ENCODE results near the gene OSBPL2. TPM values are rescaled to one million over a fixed set of nuclear protein-coding genes. Genes with fewer than 3 reads are reported as not detected.

Gene OSBPL2
- total RNA-seq, 4 donors from 2014 or later, result 46.9 to 60.8 (median 50.8) TPM

DNA sequence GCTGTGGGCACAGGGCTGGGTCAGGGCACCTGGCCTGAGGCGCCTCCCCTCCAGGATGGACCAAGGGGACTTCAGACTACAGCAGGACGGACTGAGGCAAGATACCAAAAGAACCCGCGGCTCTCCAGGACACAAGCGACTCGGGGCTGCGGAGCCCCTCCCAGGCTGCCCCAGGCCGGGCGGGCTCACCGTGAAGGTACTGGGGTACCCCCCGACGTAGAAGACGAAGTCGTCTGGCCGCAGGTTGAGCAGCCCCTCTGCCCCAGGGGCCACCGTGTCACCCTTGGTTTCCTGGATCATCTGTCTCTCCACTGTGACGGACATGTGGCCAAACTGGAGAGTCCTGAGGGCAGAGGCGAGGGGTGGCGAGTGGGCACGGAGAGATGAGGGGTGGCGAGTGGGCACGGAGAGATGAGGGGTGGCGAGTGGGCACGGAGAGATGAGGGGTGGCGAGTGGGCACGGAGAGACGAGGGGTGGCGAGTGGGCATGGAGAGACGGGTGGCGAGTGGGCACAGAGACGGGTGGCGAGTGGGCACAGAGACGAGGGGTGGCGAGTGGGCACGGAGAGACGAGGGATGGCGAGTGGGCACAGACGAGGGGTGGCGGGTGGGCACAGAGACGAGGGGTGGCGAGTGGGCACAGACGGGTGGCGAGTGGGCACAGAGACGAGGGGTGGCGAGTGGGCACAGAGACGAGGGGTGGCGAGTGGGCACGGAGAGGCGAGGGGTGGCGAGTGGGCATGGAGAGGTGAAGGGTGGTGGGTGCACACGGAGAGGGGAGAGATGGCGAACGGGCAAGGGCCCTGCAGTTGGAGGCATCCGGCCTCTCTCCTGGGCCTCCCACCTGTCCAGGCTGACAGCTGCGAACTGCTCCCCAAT lies 75.4 kb downstream of the OSBPL2 start:
- 90 to 95% methylated on average over 43 to 48 of the region's 55 CpGs for WGBS, 2 donors
- Histone ChIP-seq H3K4me1 (no peaks in the 10 kb centered on the region), H3K27ac (no peak overlapping the region), H3K36me3 (peaks cover 80 to 85% of the 10 kb centered on the region in 2 donors), H3K27me3 (no peaks in the 10 kb centered on the region), H3K9me3 (no peaks in the 10 kb centered on the region), H3K4me3 (replicated peaks in 1 of 3) (no peak overlapping the region)
- DNase-seq, result no peak
- TF ChIP-seq POLR2A (IDR thresholded peaks at IDR 0.05), result no peak
- TF ChIP-seq, protein P1, sequence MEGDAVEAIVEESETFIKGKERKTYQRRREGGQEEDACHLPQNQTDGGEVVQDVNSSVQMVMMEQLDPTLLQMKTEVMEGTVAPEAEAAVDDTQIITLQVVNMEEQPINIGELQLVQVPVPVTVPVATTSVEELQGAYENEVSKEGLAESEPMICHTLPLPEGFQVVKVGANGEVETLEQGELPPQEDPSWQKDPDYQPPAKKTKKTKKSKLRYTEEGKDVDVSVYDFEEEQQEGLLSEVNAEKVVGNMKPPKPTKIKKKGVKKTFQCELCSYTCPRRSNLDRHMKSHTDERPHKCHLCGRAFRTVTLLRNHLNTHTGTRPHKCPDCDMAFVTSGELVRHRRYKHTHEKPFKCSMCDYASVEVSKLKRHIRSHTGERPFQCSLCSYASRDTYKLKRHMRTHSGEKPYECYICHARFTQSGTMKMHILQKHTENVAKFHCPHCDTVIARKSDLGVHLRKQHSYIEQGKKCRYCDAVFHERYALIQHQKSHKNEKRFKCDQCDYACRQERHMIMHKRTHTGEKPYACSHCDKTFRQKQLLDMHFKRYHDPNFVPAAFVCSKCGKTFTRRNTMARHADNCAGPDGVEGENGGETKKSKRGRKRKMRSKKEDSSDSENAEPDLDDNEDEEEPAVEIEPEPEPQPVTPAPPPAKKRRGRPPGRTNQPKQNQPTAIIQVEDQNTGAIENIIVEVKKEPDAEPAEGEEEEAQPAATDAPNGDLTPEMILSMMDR (IDR thresholded peaks at IDR 0.05), result no peak
- intact Hi-C loops (cut with DNase I), result no loop called here

DNA sequence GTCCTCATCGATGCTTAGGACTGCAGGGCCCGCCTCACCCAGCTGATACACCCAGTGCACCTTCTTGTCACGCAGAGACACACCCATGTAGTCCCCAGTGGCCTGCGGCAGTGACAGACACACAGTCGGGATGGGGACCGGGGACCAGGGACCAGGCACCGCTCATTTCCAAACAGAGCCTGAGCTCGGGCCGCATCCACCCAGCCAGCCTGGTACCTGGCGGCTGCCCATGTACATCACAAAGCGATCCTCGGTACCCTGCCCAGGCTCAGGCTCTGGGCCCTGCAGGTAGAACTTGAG lies 76.0 kb downstream of the OSBPL2 start:
- Histone ChIP-seq H3K4me1 (no peaks in the 10 kb centered on the region), H3K27ac (no peak overlapping the region), H3K36me3 (peaks cover 80 to 86% of the 10 kb centered on the region in 2 donors), H3K27me3 (no peaks in the 10 kb centered on the region), H3K4me3 (replicated peaks in 1 of 3) (no peak overlapping the region), H3K9me3 (no peaks in the 10 kb centered on the region)
- no peak for DNase-seq
- intact Hi-C loops (cut with DNase I), result no loop called here
- TF ChIP-seq, protein P1 (IDR thresholded peaks at IDR 0.05), result no peak
- TF ChIP-seq POLR2A (IDR thresholded peaks at IDR 0.05), result no peak
- 96 to 100% methylated on average over 1 to 8 of the region's 12 CpGs for WGBS, 2 donors

DNA sequence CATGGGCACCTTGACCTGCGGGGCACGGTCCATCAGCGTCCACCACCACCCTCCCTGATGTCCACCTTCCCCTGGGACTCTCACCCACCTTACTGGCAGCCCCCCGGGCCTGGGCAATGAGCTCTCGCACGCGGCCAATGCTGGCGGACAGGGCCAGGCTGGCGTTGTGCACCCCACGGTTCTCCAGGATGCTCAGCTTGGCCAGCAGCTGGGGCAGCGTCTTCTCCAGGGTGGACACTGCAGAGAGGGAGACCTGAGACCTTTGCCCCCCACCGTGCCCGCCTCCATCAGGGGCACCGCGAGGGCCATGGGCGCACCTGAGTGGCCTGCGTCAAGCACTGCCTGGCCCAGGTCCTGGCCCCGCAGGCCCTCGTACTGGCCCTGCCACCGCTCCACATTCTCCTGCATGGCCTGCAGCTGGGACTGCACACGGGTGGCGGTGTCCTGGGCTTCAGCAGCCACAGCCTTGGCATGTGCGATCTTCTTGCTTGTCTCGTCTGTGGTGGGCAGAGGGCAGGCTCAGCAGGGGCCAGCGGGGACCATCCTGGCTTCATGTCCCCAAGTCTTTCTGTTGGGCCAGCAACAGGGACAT lies 76.5 kb downstream of the OSBPL2 start:
- intact Hi-C loops (cut with DNase I), result no loop called here
- Histone ChIP-seq H3K36me3 (peaks cover 83 to 89% of the 10 kb centered on the region in 2 donors), H3K4me1 (no peaks in the 10 kb centered on the region), H3K27me3 (no peaks in the 10 kb centered on the region), H3K4me3 (replicated peaks in 1 of 3) (no peak overlapping the region), H3K9me3 (no peaks in the 10 kb centered on the region), H3K27ac (no peak overlapping the region)
- TF ChIP-seq POLR2A (IDR thresholded peaks at IDR 0.05), result no peak
- TF ChIP-seq, protein P1 (IDR thresholded peaks at IDR 0.05), result no peak
- WGBS, 2 donors, result 88 to 97% methylated on average over 10 to 14 of the region's 25 CpGs
- no peak for DNase-seq

DNA sequence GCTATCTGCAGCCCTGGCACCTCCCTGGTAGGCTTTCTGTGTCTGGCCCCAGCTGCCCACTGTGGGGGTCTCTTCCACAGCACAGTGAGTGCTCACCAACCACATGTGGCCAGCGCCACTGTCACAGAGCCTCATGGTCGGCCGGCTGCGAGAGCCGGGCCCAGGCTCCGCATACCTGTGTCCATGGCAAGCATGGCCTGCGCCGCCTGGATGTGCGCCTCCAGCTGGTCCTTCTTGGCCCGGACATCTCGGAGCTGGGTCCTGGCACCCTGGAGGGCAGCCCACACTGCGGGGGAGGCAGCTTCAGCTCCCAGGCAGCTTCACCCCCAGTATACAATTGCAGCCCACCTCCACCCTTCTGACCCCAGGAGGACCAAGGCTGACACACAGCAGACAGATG lies 77.5 kb downstream of the OSBPL2 start:
- no peak overlapping the region for H3K27ac ChIP-seq
- WGBS, 2 donors, result 87 to 92% methylated on average over 3 to 11 of the region's 12 CpGs
- peaks cover 79 to 86% of the 10 kb centered on the region in 2 donors for H3K36me3 ChIP-seq
- H3K4me1 ChIP-seq, result no peaks in the 10 kb centered on the region
- H3K9me3 ChIP-seq, result no peaks in the 10 kb centered on the region
- no peaks in the 10 kb centered on the region for H3K27me3 ChIP-seq
- no peak overlapping the region for H3K4me3 ChIP-seq (replicated peaks in 1 of 3)
- intact Hi-C loops (cut with DNase I), result no loop called here
- DNase-seq, result no peak
- TF ChIP-seq, protein P1 (IDR thresholded peaks at IDR 0.05), result no peak
